Ovary (tissue), 9 donors: Measurements from ENCODE around the gene SRPK1. TPM values are rescaled to one million over a fixed set of nuclear protein-coding genes. Genes with fewer than 3 reads are reported as not detected.
"Not testable (repeated sequence)": the region's sequence is repeated elsewhere in the genome, so short reads cannot be mapped to it uniquely, and the experiment has no call there.

Experiments
- DNase-seq, 5 donors: peaks; one replicate each; pipeline ENCODE4 v3.0.0-alpha.2; 2019 to 2020
- H3K27ac ChIP-seq, 2 donors: fragments of 200-600 bp; one replicate each; pipeline versions ENCODE4 v1.5.1 to v1.8.0; 2019 to 2022
- H3K27me3 ChIP-seq: fragments of 200-600 bp; one replicate; pipeline ENCODE4 v1.8.0; 2022
- H3K36me3 ChIP-seq: fragments of 200-600 bp; sonication (generic); one replicate; pipeline ENCODE4 v1.5.1; 2019
- H3K4me1 ChIP-seq: one replicate; pipeline ENCODE4 v1.8.1; 2013; ENCODE audit warnings: mild to moderate bottlenecking, moderate library complexity; ENCODE audit not compliant: insufficient read depth
- H3K4me3 ChIP-seq: fragments of 200-600 bp; sonication (generic); one replicate; pipeline ENCODE4 v1.5.1; 2017
- H3K9me3 ChIP-seq, 2 donors: fragments of 200-600 bp in 1 of 2; sonication (generic) in 1 of 2; one replicate each; pipeline versions ENCODE4 v1.5.1 to v1.8.1; 2013 to 2019; ENCODE audit warnings: mild to moderate bottlenecking in 1 of 2, moderate library complexity in 1 of 2
- CTCF ChIP-seq, 3 donors: fragments of 450-650 bp in 2 of 3; fragments of 200-600 bp in 1 of 3; IDR thresholded peaks; one replicate each; pipeline versions ENCODE4 v1.5.1 to v1.8.0; 2016 to 2022; ENCODE audit warnings: antibody characterized with exemption in 3 of 3, mild to moderate bottlenecking in 1 of 3
- EP300 ChIP-seq: sonication (generic); formaldehyde crosslinking; IDR thresholded peaks from one replicate; pipeline ENCODE4 v1.6.1; 2017; ENCODE audit warnings: antibody characterized with exemption
- POLR2A ChIP-seq: fragments of 450-650 bp; IDR thresholded peaks from one replicate; pipeline ENCODE4 v1.6.1; 2017; ENCODE audit warnings: antibody characterized with exemption, mild to moderate bottlenecking, moderate library complexity
- WGBS, 3 donors: extraction: QIAGEN DNeasy Blood & Tissue Kit in 1 of 3; methylation state at CpG; one replicate each; pipeline versions ENCODE4 v1.1.5 to v1.1.7; 2013 to 2017; 5-methylcytosine and 5-hydroxymethylcytosine counted together
- intact Hi-C, 4 donors: fragments of 100-400 bp; cut with DNase I; formaldehyde crosslinking; loops; one replicate each; pipeline versions ENCODE4 v1.11.0 to v1.15.1; 2022 to 2023
- polyA plus RNA-seq, 2 donors: library from polyadenylated mRNA; stranded (reverse); fragments of 200-250 nt in 1 of 2; fragments of 350-450 nt in 1 of 2; fragmentation: Illumina TruSeq in 1 of 2; extraction: RNeasy Lipid Tissue Mini Kit (QIAGEN cat#74804) in 1 of 2; gene quantifications; one replicate each; pipeline ENCODE4 v1.2.3, GENCODE V29; 2013 to 2014
- total RNA-seq, 7 donors: library from RNA; depleted of rRNA in 2 of 7; stranded (reverse); fragments of >200 nt in 2 of 7; fragmentation: NEBNext Ultra II Directional in 3 of 7; extraction: Animal tissue kit (Norgen Biotek cat#: 25700) in 3 of 7; gene quantifications; one replicate each; pipeline versions ENCODE4 v1.1.0 to v1.2.4, GENCODE V29; 2016 to 2023
- donor health status: DM: no; HTN: no; CAD: no; lungs with moderate emphysema.
- donor health status: DM: no; HTN: no; CAD: no.
- donor health status: Bipolar disorder and iron deficiency.
- donor health status: DM: yes; HTN: yes; CAD: no.
- donor health status: DM: no; HTN: no; CAD: no.
- donor health status: DM: yes; HTN: yes; CAD: no.

SRPK1 gene
- total and polyA plus RNA-seq, 9 donors: 7.3 to 28.4 (median 23.3) TPM

GRCh38 chr6:35935469-35935868 is 14.6 kb upstream of the SRPK1 start:
- H3K4me1 ChIP-seq: no peaks in the 10 kb centered on the region
- no peaks in the 10 kb centered on the region for H3K9me3 ChIP-seq
- H3K27me3 ChIP-seq: no peaks in the 10 kb centered on the region
- H3K4me3 ChIP-seq: no peak overlapping the region
- TF ChIP-seq EP300 (no peak), POLR2A (no peak), CTCF (IDR thresholded peaks at IDR 0.05) (no peak)
- H3K27ac ChIP-seq: no peak overlapping the region
- WGBS, 3 donors: 57 to 63% (median 59%) methylated on average over 5 of the region's 5 CpGs
- no peaks in the 10 kb centered on the region for H3K36me3 ChIP-seq
- DNase-seq: no peak
- intact Hi-C loops: no loop called here

- Histone ChIP-seq H3K4me3 (no peak overlapping the region), H3K27me3 (no peaks in the 10 kb centered on the region)
- no peak for DNase-seq
Measured at GRCh38 chr6:35933844-35934243, 12.9 kb upstream of the SRPK1 start.

GRCh38 chr6:35931873-35932272 is 11.0 kb upstream of the SRPK1 start:
- DNase-seq, H3K27ac ChIP-seq, H3K4me1 ChIP-seq, H3K9me3 ChIP-seq, intact Hi-C loops, H3K36me3 ChIP-seq, H3K27me3 ChIP-seq, H3K4me3 ChIP-seq: not testable (repeated sequence)
- 79 to 80% (median 80%) methylated on average over 10 of the region's 10 CpGs for WGBS, 3 donors

More at GRCh38 chr6:35933844-35934243, 12.9 kb upstream of the SRPK1 start:
- Histone ChIP-seq H3K4me1 (no peaks in the 10 kb centered on the region), H3K9me3 (no peaks in the 10 kb centered on the region), H3K36me3 (no peaks in the 10 kb centered on the region), H3K27ac (no peak overlapping the region)
- TF ChIP-seq POLR2A: no peak
- no peak for TF ChIP-seq EP300
- no peak for TF ChIP-seq CTCF (IDR thresholded peaks at IDR 0.05)
- 29 to 33% (median 32%) methylated on average over 2 of the region's 2 CpGs for WGBS, 3 donors
- intact Hi-C loops: no loop called here

GRCh38 chr6:35931120-35931561 is 10.2 kb upstream of the SRPK1 start:
- 86 to 95% (median 93%) methylated on average over 30 of the region's 30 CpGs for WGBS, 3 donors
- no peak overlapping the region for H3K27ac ChIP-seq
- TF ChIP-seq EP300: no peak
- no peak for TF ChIP-seq CTCF (IDR thresholded peaks at IDR 0.05)
- no peak for TF ChIP-seq POLR2A
- no peak for DNase-seq
- intact Hi-C loops: no loop called here
- no peak overlapping the region for H3K4me3 ChIP-seq
- no peaks in the 10 kb centered on the region for H3K4me1 ChIP-seq
- no peaks in the 10 kb centered on the region for H3K27me3 ChIP-seq
- H3K9me3 ChIP-seq: no peaks in the 10 kb centered on the region
- no peaks in the 10 kb centered on the region for H3K36me3 ChIP-seq

GRCh38 chr6:35929601-35930000 is 8.7 kb upstream of the SRPK1 start:
- H3K4me1 ChIP-seq: no peaks in the 10 kb centered on the region
- no peaks in the 10 kb centered on the region for H3K36me3 ChIP-seq
- H3K27ac ChIP-seq: no peak overlapping the region
- TF ChIP-seq CTCF (IDR thresholded peaks at IDR 0.05): no peak
- no peak for TF ChIP-seq POLR2A
- no peak for TF ChIP-seq EP300
- no peak overlapping the region for H3K4me3 ChIP-seq
- 70 to 87% (median 74%) methylated on average over 1 of the region's 1 CpG for WGBS, 3 donors
- no peaks in the 10 kb centered on the region for H3K27me3 ChIP-seq
- intact Hi-C loops: no loop called here
- no peaks in the 10 kb centered on the region for H3K9me3 ChIP-seq
- no peak for DNase-seq
